ENCODE results near the gene ASPG. TPM values are rescaled to one million over a fixed set of nuclear protein-coding genes. Genes with fewer than 3 reads are reported as not detected.

The ASPG gene
- total and polyA plus RNA-seq, 2 experiments from 2014 or later, result 5.9 to 20.3 TPM

- peak; percentile 65 for DNase-seq (ENCODE audit: low spot score)
- no peak overlapping the region for H3K4me3 ChIP-seq
- no peaks in the 10 kb centered on the region for H3K9me3 ChIP-seq (ENCODE audit: low read depth)
- 9% methylated on average over 37 of the region's 47 CpGs for WGBS (ENCODE audit: low lambda C conversion rate, missing lambda C conversion rate)
- H3K27ac ChIP-seq, result no peak overlapping the region
- H3K36me3 ChIP-seq (replicated peaks; ENCODE audit: insufficient read depth, low read depth), result no peaks in the 10 kb centered on the region
- H3K4me2 ChIP-seq, result peak overlapping the region; percentile 73
- H3K4me1 ChIP-seq (ENCODE audit: insufficient read depth), result peaks cover 42% of the 10 kb centered on the region
- no peaks in the 10 kb centered on the region for H4K20me1 ChIP-seq (ENCODE audit: insufficient read depth, poor library complexity, severe bottlenecking)
- peak; percentile 33 for TF ChIP-seq CTCF (IDR thresholded peaks at IDR 0.05; ENCODE audit: poor library complexity)
- TF ChIP-seq EZH2phosphoT487 (IDR thresholded peaks at IDR 0.05; ENCODE audit: low read depth, severe bottlenecking, unreplicated experiment), result peak; percentile 41
- peak; percentile 42 for TF ChIP-seq EZH2 (IDR thresholded peaks at IDR 0.05; ENCODE audit: borderline replicate concordance)
- H2AFZ ChIP-seq, result no peak overlapping the region
- H3K79me2 ChIP-seq, result peaks cover 2% of the 10 kb centered on the region
- no peaks in the 10 kb centered on the region for H3K9me2 ChIP-seq (replicated peaks; ENCODE audit: insufficient read depth)
- H3K27me3 ChIP-seq, result peaks cover 46% of the 10 kb centered on the region
These were observed 49.8 kb downstream of the ASPG start for GRCh38 chr14:104135121-104135903.

- H3K36me3 ChIP-seq (replicated peaks; ENCODE audit: insufficient read depth, low read depth), result no peaks in the 10 kb centered on the region
- no peak for DNase-seq (ENCODE audit: low spot score)
- H2AFZ ChIP-seq, result no peak overlapping the region
- no peaks in the 10 kb centered on the region for H3K9me3 ChIP-seq (ENCODE audit: low read depth)
- no peak overlapping the region for H3K27ac ChIP-seq
- H3K4me2 ChIP-seq, result peak overlapping the region; percentile 99
- no peaks in the 10 kb centered on the region for H4K20me1 ChIP-seq (ENCODE audit: insufficient read depth, poor library complexity, severe bottlenecking)
- H3K79me2 ChIP-seq, result peaks cover 2% of the 10 kb centered on the region
- 4% methylated on average over 23 of the region's 78 CpGs for WGBS (ENCODE audit: low lambda C conversion rate, missing lambda C conversion rate)
- peaks cover 46% of the 10 kb centered on the region for H3K27me3 ChIP-seq
- no peaks in the 10 kb centered on the region for H3K9me2 ChIP-seq (replicated peaks; ENCODE audit: insufficient read depth)
- TF ChIP-seq EZH2phosphoT487 (IDR thresholded peaks at IDR 0.05; ENCODE audit: low read depth, severe bottlenecking, unreplicated experiment) (no peak), CTCF (IDR thresholded peaks at IDR 0.05; ENCODE audit: poor library complexity) (no peak), EZH2 (IDR thresholded peaks at IDR 0.05; ENCODE audit: borderline replicate concordance) (peak; percentile 60)
- H3K4me3 ChIP-seq, result no peak overlapping the region
- peaks cover 43% of the 10 kb centered on the region for H3K4me1 ChIP-seq (ENCODE audit: insufficient read depth)
These were observed 50.5 kb downstream of the ASPG start for GRCh38 chr14:104135904-104136471.

GRCh38 chr14:104136472-104137296 is 51.2 kb downstream of the ASPG start:
- Histone ChIP-seq H3K9me3 (ENCODE audit: low read depth) (no peaks in the 10 kb centered on the region), H3K4me2 (peak overlapping the region; percentile 99), H2AFZ (no peak overlapping the region), H3K36me3 (replicated peaks; ENCODE audit: insufficient read depth, low read depth) (no peaks in the 10 kb centered on the region), H3K4me3 (no peak overlapping the region), H3K27me3 (peaks cover 46% of the 10 kb centered on the region), H3K79me2 (peaks cover 2% of the 10 kb centered on the region), H3K27ac (no peak overlapping the region), H3K4me1 (ENCODE audit: insufficient read depth) (peaks cover 43% of the 10 kb centered on the region), H3K9me2 (replicated peaks; ENCODE audit: insufficient read depth) (no peaks in the 10 kb centered on the region), H4K20me1 (ENCODE audit: insufficient read depth, poor library complexity, severe bottlenecking) (no peaks in the 10 kb centered on the region)
- no peak for DNase-seq (ENCODE audit: low spot score)
- TF ChIP-seq EZH2phosphoT487 (IDR thresholded peaks at IDR 0.05; ENCODE audit: low read depth, severe bottlenecking, unreplicated experiment), result peak; percentile 32
- TF ChIP-seq EZH2 (IDR thresholded peaks at IDR 0.05; ENCODE audit: borderline replicate concordance), result peak; percentile 59
- no peak for TF ChIP-seq CTCF (IDR thresholded peaks at IDR 0.05; ENCODE audit: poor library complexity)
- WGBS (ENCODE audit: low lambda C conversion rate, missing lambda C conversion rate), result 9% methylated on average over 53 of the region's 77 CpGs

All from hepatocyte (in vitro differentiated cells).